Liver (tissue), 9 donors: ENCODE data around the gene SERPINB13. TPM values are rescaled to one million over a fixed set of nuclear protein-coding genes. Genes with fewer than 3 reads are reported as not detected.

ENCODE experiments used
- DNase-seq: peaks from one replicate; pipeline ENCODE4 v3.0.0-alpha.2; 2017; ENCODE audit warnings: low spot score
- H3K27ac ChIP-seq, 2 donors: one replicate each; pipeline ENCODE4 v1.7.0; 2013; ENCODE audit warnings: inconsistent platforms in 2 of 2, low read length in 2 of 2, control low read depth in 1 of 2, low read depth in 1 of 2, mild to moderate bottlenecking in 1 of 2
- H3K27me3 ChIP-seq, 4 donors: one replicate each; pipeline versions ENCODE4 v1.6.1 to v1.7.0; 2013; ENCODE audit warnings: low read length in 3 of 4, inconsistent platforms in 1 of 4, mild to moderate bottlenecking in 1 of 4, moderate library complexity in 1 of 4; ENCODE audit not compliant: control insufficient read depth in 4 of 4, insufficient read depth in 4 of 4
- H3K36me3 ChIP-seq, 4 donors: one replicate each; pipeline versions ENCODE4 v1.6.1 to v1.7.0; 2013; ENCODE audit warnings: low read length in 3 of 4, mild to moderate bottlenecking in 3 of 4, low read depth in 1 of 4, moderate library complexity in 1 of 4; ENCODE audit not compliant: control insufficient read depth in 4 of 4, insufficient read depth in 3 of 4
- H3K4me1 ChIP-seq, 4 donors: one replicate each; pipeline versions ENCODE4 v1.6.1 to v1.7.0; 2013; ENCODE audit warnings: low read length in 3 of 4, mild to moderate bottlenecking in 3 of 4, moderate library complexity in 1 of 4; ENCODE audit not compliant: control insufficient read depth in 4 of 4, insufficient read depth in 4 of 4
- H3K4me3 ChIP-seq, 3 donors: one replicate each; pipeline versions ENCODE4 v1.6.1 to v1.7.0; 2013; ENCODE audit warnings: low read length in 3 of 3, control low read depth in 1 of 3, low read depth in 1 of 3, mild to moderate bottlenecking in 1 of 3
- H3K9ac ChIP-seq, 2 donors: one replicate each; pipeline ENCODE4 v1.7.0; 2013; ENCODE audit warnings: low read length in 2 of 2, mild to moderate bottlenecking in 2 of 2, moderate library complexity in 2 of 2, control low read depth in 1 of 2, low read depth in 1 of 2
- H3K9me3 ChIP-seq, 4 donors: one replicate each; pipeline versions ENCODE4 v1.6.1 to v1.7.0; 2013; ENCODE audit warnings: low read length in 3 of 4; ENCODE audit not compliant: control insufficient read depth in 4 of 4
- ATF3 ChIP-seq: IDR thresholded peaks from 2 replicates; pipeline ENCODE4 v1.6.1; 2016; ENCODE audit warnings: antibody characterized with exemption
- CTCF ChIP-seq: fragments of 150-350 bp; IDR thresholded peaks from 2 replicates; pipeline ENCODE4 v1.5.1; 2017; ENCODE audit warnings: improper control_type of control experiment, low read depth, low read length; ENCODE audit not compliant: missing input control
- FOXA2 ChIP-seq: IDR thresholded peaks from 2 replicates; pipeline ENCODE4 v1.6.1; 2016; ENCODE audit warnings: antibody characterized with exemption
- GABPA ChIP-seq, 2 donors: IDR thresholded peaks in 1 of 2; conservative IDR thresholded peaks in 1 of 2; 2 replicates each; pipeline ENCODE4 v1.6.1; 2016; ENCODE audit warnings: antibody characterized with exemption in 2 of 2, mild to moderate bottlenecking in 1 of 2, moderate library complexity in 1 of 2
- HNF4A ChIP-seq, 2 donors: conservative IDR thresholded peaks; 2 replicates each; pipeline ENCODE4 v1.6.1; 2016; ENCODE audit warnings: antibody characterized with exemption in 2 of 2, mild to moderate bottlenecking in 2 of 2
- JUND ChIP-seq, 2 donors: IDR thresholded peaks; 2 replicates each; pipeline ENCODE4 v1.6.1; 2016; ENCODE audit warnings: antibody characterized with exemption in 2 of 2
- NR2F2 ChIP-seq: IDR thresholded peaks from 2 replicates; pipeline ENCODE4 v1.6.1; 2016; ENCODE audit warnings: antibody characterized with exemption
- REST ChIP-seq: IDR thresholded peaks from 2 replicates; pipeline ENCODE4 v1.6.1; 2016; ENCODE audit warnings: antibody characterized with exemption, mild to moderate bottlenecking
- RXRA ChIP-seq, 2 donors: IDR thresholded peaks; 2 replicates each; pipeline ENCODE4 v1.6.1; 2017 to 2018; ENCODE audit warnings: antibody characterized with exemption in 2 of 2, mild to moderate bottlenecking in 1 of 2
- SP1 ChIP-seq: IDR thresholded peaks from 2 replicates; pipeline ENCODE4 v1.6.1; 2018; ENCODE audit warnings: antibody characterized with exemption, mild to moderate bottlenecking
- TAF1 ChIP-seq: conservative IDR thresholded peaks from 2 replicates; pipeline ENCODE4 v1.6.1; 2016; ENCODE audit warnings: antibody characterized with exemption, mild to moderate bottlenecking
- ZBTB33 ChIP-seq: IDR thresholded peaks from 2 replicates; pipeline ENCODE4 v1.6.1; 2016; ENCODE audit warnings: antibody characterized with exemption
- WGBS: extraction: QIAGEN DNeasy Blood & Tissue Kit; methylation state at CpG from one replicate; pipeline ENCODE4 v1.1.7; 2013; 5-methylcytosine and 5-hydroxymethylcytosine counted together
- polyA plus RNA-seq, 2 donors: library from polyadenylated mRNA; stranded (reverse) in 1 of 2; unstranded in 1 of 2; fragments of 200-250 nt in 1 of 2; fragments of >200 nt in 1 of 2; fragmentation: Nextera tagmentation in 1 of 2; extraction: Ambion mirVana in 1 of 2; gene quantifications; one replicate each; pipeline versions ENCODE4 v1.2.1 to v1.2.3, GENCODE V29; 2013 to 2015
- total RNA-seq, 2 donors: library from RNA; depleted of rRNA; stranded (reverse); fragments of >200 nt; gene quantifications; one replicate each; pipeline ENCODE4 v1.2.3, GENCODE V29; 2014
- donor health status: healthy.
- donor health status: healthy.
- donor health status: healthy.
- donor health status: healthy.
- donor health status: healthy.

The SERPINB13 gene
- total and polyA plus RNA-seq, 4 donors = not detected

GRCh38 chr18:63552581-63552980, 34.6 kb upstream of the SERPINB13 start:
- no peak overlapping the region for H3K9ac ChIP-seq
- H3K4me1 ChIP-seq = peaks cover 0 to 2% (median 0%) of the 10 kb centered on the region in 4 donors
- H3K27ac ChIP-seq = no peak overlapping the region
- 85% methylated on average over 2 of the region's 2 CpGs for WGBS
- TF ChIP-seq ATF3 (no peak), SP1 (no peak), HNF4A (conservative IDR thresholded peaks at IDR 0.05) (no peak)
- H3K27me3 ChIP-seq = no peaks in the 10 kb centered on the region
- no peak overlapping the region for H3K4me3 ChIP-seq
- no peaks in the 10 kb centered on the region for H3K36me3 ChIP-seq
- no peak for DNase-seq
- H3K9me3 ChIP-seq = no peaks in the 10 kb centered on the region

GRCh38 chr18:63553081-63553480, 34.1 kb upstream of the SERPINB13 start:
- H3K9me3 ChIP-seq = no peaks in the 10 kb centered on the region
- H3K9ac ChIP-seq = no peak overlapping the region
- no peaks in the 10 kb centered on the region for H3K36me3 ChIP-seq
- peaks cover 0 to 2% (median 0%) of the 10 kb centered on the region in 4 donors for H3K4me1 ChIP-seq
- WGBS = 48% methylated on average over 1 of the region's 1 CpG
- DNase-seq = no peak
- no peak for TF ChIP-seq TAF1
- TF ChIP-seq RXRA (IDR thresholded peaks at IDR 0.05) = peak in 1 of 2 donors; percentile 34
- no peak for TF ChIP-seq HNF4A (conservative IDR thresholded peaks at IDR 0.05)
- no peaks in the 10 kb centered on the region for H3K27me3 ChIP-seq
- no peak overlapping the region for H3K4me3 ChIP-seq
- H3K27ac ChIP-seq = no peak overlapping the region

- Histone ChIP-seq H3K9me3 (no peaks in the 10 kb centered on the region), H3K27ac (no peak overlapping the region), H3K4me1 (no peaks in the 10 kb centered on the region), H3K36me3 (no peaks in the 10 kb centered on the region), H3K9ac (no peak overlapping the region), H3K27me3 (no peaks in the 10 kb centered on the region), H3K4me3 (no peak overlapping the region)
- no peak for DNase-seq
- WGBS = 80% methylated on average over 9 of the region's 9 CpGs
- TF ChIP-seq TAF1 (no peak), FOXA2 (no peak), NR2F2 (no peak)
These were observed 27.3 kb upstream of the SERPINB13 start for GRCh38 chr18:63559567-63560491.

GRCh38 chr18:63562284-63562683, 24.9 kb upstream of the SERPINB13 start:
- Histone ChIP-seq H3K27me3 (no peaks in the 10 kb centered on the region), H3K27ac (no peak overlapping the region), H3K4me1 (no peaks in the 10 kb centered on the region), H3K9me3 (no peaks in the 10 kb centered on the region), H3K36me3 (no peaks in the 10 kb centered on the region), H3K4me3 (no peak overlapping the region), H3K9ac (no peak overlapping the region)
- DNase-seq = no peak
- no peak for TF ChIP-seq FOXA2
- TF ChIP-seq NR2F2 = no peak
- no peak for TF ChIP-seq TAF1
- TF ChIP-seq ATF3 = no peak
- no peak for TF ChIP-seq JUND (IDR thresholded peaks at IDR 0.05)
- TF ChIP-seq REST = no peak
- TF ChIP-seq CTCF = no peak
- TF ChIP-seq ZBTB33 = no peak
- no peak for TF ChIP-seq HNF4A (conservative IDR thresholded peaks at IDR 0.05)
- no peak for TF ChIP-seq GABPA (IDR thresholded peaks at IDR 0.05 in 1 of 2, conservative IDR thresholded peaks at IDR 0.05 in 1 of 2)
- WGBS = 89% methylated on average over 4 of the region's 4 CpGs
